8988T (cell line): Measurements from ENCODE around the gene ATP1B2.

ENCODE experiments used
- DNase-seq: peaks from one replicate; pipeline ENCODE4 v3.0.0; 2011

Gene ATP1B2

GRCh38 chr17:7686222-7687071 lies 35.7 kb downstream of the ATP1B2 start:
- no peak for DNase-seq

DNA sequence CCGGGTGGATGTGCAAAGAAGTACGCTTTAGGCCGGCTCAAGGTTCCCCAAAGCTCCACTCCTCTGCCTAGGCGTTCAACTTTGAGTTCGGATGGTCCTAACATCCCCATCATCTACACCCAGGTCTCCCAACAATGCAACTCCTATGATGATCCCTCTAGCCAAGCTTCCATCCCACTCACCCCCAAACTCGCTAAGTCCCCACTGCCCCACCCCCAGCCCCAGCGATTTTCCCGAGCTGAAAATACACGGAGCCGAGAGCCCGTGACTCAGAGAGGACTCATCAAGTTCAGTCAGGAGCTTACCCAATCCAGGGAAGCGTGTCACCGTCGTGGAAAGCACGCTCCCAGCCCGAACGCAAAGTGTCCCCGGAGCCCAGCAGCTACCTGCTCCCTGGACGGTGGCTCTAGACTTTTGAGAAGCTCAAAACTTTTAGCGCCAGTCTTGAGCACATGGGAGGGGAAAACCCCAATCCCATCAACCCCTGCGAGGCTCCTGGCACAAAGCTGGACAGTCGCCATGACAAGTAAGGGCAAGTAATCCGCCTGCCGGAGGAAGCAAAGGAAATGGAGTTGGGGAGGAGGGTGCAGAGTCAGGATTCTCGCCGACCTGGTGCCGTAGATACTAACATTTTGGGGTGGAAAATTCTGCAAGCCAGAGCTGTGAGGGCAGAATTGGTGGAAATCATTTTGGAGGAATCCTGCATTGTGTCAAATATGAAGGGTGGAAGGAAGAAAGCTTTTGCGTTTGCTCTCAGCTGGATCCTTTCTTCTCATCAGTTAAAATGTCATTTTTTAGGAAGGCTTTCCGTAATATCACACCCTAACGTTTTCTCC lies 36.6 kb downstream of the ATP1B2 start, which contains the start of gene TP53:
TSS of gene TP53 (minus strand) at position 419 of the 836 bp plus-strand sequence. CDS start 10,896 bp downstream, outside the sequence.
- DNase-seq, result no peak

GRCh38 chr17:7687908-7688807 lies 37.4 kb downstream of the ATP1B2 start, which contains the start of gene WRAP53:
WRAP53 (plus strand) TSS chr17:7688477; CDS start chr17:7688649, 172 bp downstream.
- peak; percentile 59 for DNase-seq

- DNase-seq, result no peak
Measured at GRCh38 chr17:7688808-7689316, 38.1 kb downstream of the ATP1B2 start.

GRCh38 chr17:7695586-7695985 lies 44.9 kb downstream of the ATP1B2 start:
- DNase-seq, result no peak

DNA sequence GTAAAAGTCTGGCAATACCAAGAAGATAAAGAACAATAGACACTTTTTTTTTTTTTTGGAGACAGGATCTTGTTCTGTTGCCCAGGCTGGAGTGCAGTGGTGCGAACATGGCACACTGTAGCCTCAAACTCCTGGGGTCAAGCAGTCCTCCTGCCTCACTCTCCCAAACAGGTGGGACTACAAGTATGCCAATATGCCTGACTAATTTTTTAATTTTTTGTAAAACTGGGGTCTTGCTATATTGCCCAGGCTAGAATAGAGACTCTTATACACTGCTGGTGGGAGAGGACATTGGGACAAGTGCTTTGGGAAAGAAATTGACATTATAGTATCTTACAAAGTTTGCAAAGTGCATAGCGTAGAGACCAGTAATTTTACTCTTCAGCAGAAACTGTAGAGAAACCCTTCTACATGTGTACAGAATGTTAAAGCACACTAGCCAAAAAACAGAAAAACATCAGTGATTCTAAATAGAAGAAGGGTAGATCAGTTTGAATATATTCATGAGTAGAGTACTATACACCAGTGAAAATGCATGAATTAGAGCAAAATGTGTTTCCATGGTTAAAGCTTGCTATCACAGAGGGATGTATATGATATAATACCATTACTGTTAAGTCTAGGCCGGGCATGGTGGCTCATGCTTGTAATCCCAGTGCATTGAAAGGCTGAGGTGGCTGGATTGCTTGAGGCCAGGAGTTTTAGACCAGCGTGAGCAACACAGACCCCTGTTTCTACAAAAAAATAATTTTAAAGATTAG lies 47.3 kb downstream of the ATP1B2 start:
- DNase-seq, result no peak

- no peak for DNase-seq
Measured at GRCh38 chr17:7700510-7700909, 49.8 kb downstream of the ATP1B2 start.

GRCh38 chr17:7701681-7702080 lies 51.0 kb downstream of the ATP1B2 start:
- DNase-seq, result no peak

GRCh38 chr17:7702776-7703175 lies 52.0 kb downstream of the ATP1B2 start:
- no peak for DNase-seq

- DNase-seq, result no peak
Measured at GRCh38 chr17:7703584-7704479, 53.1 kb downstream of the ATP1B2 start.

- DNase-seq, result no peak
Measured at GRCh38 chr17:7704601-7705268, 54.0 kb downstream of the ATP1B2 start, which contains the start of gene EFNB3. EFNB3 (plus strand) TSS chr17:7705202; CDS start chr17:7705599, 397 bp downstream.

DNA sequence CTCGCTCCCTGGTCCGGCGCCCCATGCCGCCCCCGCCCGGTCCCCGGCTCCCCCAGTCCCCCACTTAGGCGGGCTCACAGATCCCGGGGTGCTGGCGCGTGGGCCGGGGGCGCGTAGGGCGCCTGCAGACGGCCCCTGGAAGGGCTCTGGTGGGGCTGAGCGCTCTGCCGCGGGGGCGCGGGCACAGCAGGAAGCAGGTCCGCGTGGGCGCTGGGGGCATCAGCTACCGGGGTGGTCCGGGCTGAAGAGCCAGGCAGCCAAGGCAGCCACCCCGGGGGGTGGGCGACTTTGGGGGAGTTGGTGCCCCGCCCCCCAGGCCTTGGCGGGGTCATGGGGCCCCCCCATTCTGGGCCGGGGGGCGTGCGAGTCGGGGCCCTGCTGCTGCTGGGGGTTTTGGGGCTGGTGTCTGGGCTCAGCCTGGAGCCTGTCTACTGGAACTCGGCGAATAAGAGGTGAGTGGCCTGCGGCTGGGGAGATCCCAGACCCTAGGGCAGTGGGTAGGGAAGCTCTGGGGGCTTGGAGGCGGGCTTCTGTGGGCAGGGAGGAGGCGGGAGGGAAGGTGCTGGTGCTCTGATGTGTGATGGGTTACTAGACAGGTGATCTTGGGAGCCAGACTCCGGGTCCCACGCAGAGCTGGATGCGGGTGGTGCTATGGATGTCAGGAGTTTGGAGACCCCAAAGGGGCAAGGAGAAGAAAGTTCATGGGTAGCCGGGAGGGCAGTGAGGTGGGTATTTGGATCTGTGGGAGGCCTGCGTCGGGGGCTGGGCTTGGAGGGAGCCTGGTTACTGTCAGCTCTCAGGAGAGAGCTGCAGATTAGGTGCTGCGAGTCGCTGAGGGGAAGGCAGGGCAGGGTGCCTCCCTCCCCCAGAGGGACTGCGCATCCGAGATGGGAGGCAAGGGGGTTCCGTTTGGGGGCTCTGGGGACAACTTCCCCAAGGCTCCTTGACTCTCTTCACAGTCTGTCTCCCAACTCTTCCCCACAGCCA lies 54.8 kb downstream of the ATP1B2 start:
- no peak for DNase-seq

DNA sequence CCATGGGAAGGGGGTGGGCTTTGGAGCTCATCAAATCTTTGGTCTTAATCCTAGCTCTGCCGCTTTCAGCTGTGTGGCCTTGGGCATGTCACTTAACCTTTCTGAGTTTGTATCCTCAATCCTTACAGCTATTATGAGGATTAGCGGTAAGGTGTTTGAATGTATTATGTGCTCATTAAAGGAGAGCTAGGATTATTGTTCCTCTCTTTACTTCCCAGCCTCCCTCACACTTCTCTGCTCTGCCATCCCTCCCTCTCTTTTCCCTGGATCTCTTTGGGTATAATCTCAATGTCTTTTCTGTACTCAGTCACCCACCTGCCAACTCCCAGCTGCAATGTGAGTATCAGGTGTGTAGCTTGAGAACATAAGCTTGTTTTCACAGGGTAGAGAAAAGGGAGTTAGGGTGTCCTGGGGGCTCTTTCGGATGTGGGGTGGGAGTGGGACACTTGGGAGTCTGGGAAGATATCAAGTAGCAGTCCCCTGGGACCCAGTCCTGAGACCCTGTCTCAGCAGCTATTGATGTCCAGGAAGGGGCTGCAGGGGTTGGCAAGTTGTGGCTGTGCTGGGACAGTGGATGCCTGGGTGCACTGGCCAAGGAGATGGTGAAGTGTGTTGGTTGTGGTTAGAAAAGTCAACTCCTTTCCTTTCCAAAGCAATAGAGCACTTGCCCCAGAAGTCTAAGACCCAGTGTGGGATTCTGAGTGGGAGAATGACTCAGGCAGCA lies 56.1 kb downstream of the ATP1B2 start:
- no peak for DNase-seq
